BE2C (cell line): ENCODE measurements around the gene GPR132.

Experiments
- DNase-seq: peaks from one replicate; pipeline ENCODE4 v3.0.0-alpha.2; 2020
- H3K27me3 ChIP-seq: fragments of 250-450 bp; sonication (Bioruptor Pico); 2 replicates; pipeline ENCODE4 v1.5.1; 2020; ENCODE audit warnings: mild to moderate bottlenecking
- H3K36me3 ChIP-seq: fragments of 250-450 bp; sonication (Bioruptor Pico); 2 replicates; pipeline ENCODE4 v1.5.1; 2020; ENCODE audit warnings: mild to moderate bottlenecking
- H3K4me1 ChIP-seq: fragments of 250-450 bp; sonication (Bioruptor Pico); 2 replicates; pipeline ENCODE4 v1.5.1; 2020
- H3K4me3 ChIP-seq: 2 replicates; pipeline ENCODE4 v1.5.1; 2011; ENCODE audit warnings: low read depth, low read length
- H3K9me3 ChIP-seq: fragments of 250-450 bp; sonication (Bioruptor Pico); 2 replicates; pipeline ENCODE4 v1.5.1; 2020
- CTCF ChIP-seq: IDR thresholded peaks from 2 replicates; pipeline ENCODE4 v1.5.1; 2012; ENCODE audit warnings: mild to moderate bottlenecking, low read depth, low read length

Gene GPR132

GRCh38 chr14:105051182-105052109, 13.8 kb downstream of the GPR132 start:
- Histone ChIP-seq H3K4me3 (no peak overlapping the region), H3K4me1 (peaks cover 6% of the 10 kb centered on the region), H3K9me3 (no peaks in the 10 kb centered on the region), H3K27me3 (no peaks in the 10 kb centered on the region), H3K36me3 (no peaks in the 10 kb centered on the region)
- no peak for TF ChIP-seq CTCF
- DNase-seq: no peak

- peak; percentile 85 for DNase-seq
- Histone ChIP-seq H3K27me3 (no peaks in the 10 kb centered on the region), H3K9me3 (no peaks in the 10 kb centered on the region), H3K36me3 (no peaks in the 10 kb centered on the region), H3K4me3 (no peak overlapping the region), H3K4me1 (peaks cover 6% of the 10 kb centered on the region)
- TF ChIP-seq CTCF: 0 out of 2 replicates have a peak, but pooled peaks have one; percentile 5
Measured at GRCh38 chr14:105050551-105050897, 14.7 kb downstream of the GPR132 start.

GRCh38 chr14:105049753-105050550, 15.3 kb downstream of the GPR132 start:
- TF ChIP-seq CTCF: no peak
- no peak for DNase-seq
- Histone ChIP-seq H3K4me1 (peaks cover 6% of the 10 kb centered on the region), H3K36me3 (no peaks in the 10 kb centered on the region), H3K9me3 (no peaks in the 10 kb centered on the region), H3K27me3 (no peaks in the 10 kb centered on the region), H3K4me3 (no peak overlapping the region)

GRCh38 chr14:105047283-105048016, 17.8 kb downstream of the GPR132 start:
- H3K4me1 ChIP-seq: peaks cover 6% of the 10 kb centered on the region
- DNase-seq: no peak
- no peak for TF ChIP-seq CTCF
- no peaks in the 10 kb centered on the region for H3K27me3 ChIP-seq
- H3K36me3 ChIP-seq: no peaks in the 10 kb centered on the region
- H3K9me3 ChIP-seq: no peaks in the 10 kb centered on the region
- no peak overlapping the region for H3K4me3 ChIP-seq

GRCh38 chr14:105046891-105047282, 18.3 kb downstream of the GPR132 start:
- no peak overlapping the region for H3K4me3 ChIP-seq
- H3K36me3 ChIP-seq: no peaks in the 10 kb centered on the region
- no peaks in the 10 kb centered on the region for H3K9me3 ChIP-seq
- no peaks in the 10 kb centered on the region for H3K27me3 ChIP-seq
- no peak for TF ChIP-seq CTCF
- peaks cover 6% of the 10 kb centered on the region for H3K4me1 ChIP-seq
- no peak for DNase-seq
